Dermis blood vessel endothelial cell (primary cell): ENCODE measurements around the gene PGM5. TPM values are rescaled to one million over a fixed set of nuclear protein-coding genes. Genes with fewer than 3 reads are reported as not detected.
A peak's percentile ranks its signal among the peaks of the same experiment; 100 is the strongest.

ENCODE experiments used
- DNase-seq: peaks from one replicate; pipeline ENCODE4 v3.0.0; 2010
- total RNA-seq: library from RNA; depleted of rRNA; stranded (reverse); fragments of >200 nt; gene quantifications from 2 replicates; pipeline ENCODE4 v1.2.3, GENCODE V29; 2014

Gene PGM5
- total RNA-seq, 1 donor from 2014 or later = 110 TPM

DNA sequence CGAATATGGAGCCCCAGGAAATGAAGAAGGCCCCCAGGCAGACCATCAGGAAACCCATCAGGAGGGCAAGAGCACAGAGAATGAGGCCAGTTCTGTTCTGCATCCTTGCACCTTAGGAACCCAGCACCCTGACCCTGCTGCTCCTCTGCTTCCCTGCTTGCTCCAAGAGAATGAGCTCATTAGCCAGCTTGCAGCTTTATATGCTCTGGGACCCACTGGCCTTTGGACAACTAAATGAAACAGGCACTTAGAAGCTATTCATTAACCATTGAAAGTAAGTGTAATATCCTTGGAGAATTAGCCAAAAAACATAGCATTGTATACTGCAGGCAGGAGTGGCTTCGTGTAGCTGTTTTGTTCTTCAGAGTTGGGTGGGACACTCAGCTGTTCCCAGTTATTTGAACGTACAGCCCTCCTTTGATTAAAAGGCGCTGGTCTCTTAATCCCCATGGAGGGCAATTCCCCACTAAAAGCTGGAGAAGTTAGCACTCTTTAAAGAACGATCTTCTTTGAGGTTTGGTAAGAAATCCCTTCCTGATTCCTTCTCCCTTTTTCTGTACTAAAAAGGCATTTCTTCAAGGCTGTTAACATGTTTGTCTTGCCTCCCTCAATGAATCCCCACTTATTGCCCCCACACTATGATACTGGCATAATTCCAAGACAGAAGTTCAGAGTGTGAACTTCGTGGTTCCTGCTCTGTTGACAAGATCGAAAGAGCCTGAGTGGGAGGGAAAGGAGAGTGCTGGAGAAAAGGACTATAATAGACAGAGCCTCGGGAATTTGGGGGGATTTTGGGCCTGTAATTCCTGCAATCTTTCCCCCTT lies 184.5 kb downstream of the PGM5 start, which contains the start of gene TMEM252:
TMEM252 (minus strand) TSS at position 172 of the 824 bp plus-strand sequence; CDS start at position 103, 69 bp downstream.
- no peak for DNase-seq

DNA sequence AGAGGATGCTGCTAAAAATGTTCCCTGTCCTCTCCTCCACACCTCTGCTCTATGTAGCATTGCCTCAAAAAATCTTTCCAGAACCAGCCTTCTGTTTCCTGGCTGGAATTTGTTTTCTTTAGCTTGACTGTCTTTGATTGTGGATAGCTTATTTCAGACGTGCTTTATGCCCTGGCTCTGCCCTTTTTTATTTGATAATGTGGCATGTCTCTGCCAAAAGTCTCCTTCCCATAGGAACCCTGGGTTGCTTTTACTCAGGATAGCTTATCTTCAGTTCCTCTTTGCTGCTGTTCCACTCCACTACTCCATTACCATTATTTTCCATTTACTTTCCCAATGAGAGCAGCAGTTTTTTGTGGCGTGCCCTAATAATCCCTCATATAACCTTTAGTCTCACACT lies 185.2 kb downstream of the PGM5 start:
- no peak for DNase-seq

DNA sequence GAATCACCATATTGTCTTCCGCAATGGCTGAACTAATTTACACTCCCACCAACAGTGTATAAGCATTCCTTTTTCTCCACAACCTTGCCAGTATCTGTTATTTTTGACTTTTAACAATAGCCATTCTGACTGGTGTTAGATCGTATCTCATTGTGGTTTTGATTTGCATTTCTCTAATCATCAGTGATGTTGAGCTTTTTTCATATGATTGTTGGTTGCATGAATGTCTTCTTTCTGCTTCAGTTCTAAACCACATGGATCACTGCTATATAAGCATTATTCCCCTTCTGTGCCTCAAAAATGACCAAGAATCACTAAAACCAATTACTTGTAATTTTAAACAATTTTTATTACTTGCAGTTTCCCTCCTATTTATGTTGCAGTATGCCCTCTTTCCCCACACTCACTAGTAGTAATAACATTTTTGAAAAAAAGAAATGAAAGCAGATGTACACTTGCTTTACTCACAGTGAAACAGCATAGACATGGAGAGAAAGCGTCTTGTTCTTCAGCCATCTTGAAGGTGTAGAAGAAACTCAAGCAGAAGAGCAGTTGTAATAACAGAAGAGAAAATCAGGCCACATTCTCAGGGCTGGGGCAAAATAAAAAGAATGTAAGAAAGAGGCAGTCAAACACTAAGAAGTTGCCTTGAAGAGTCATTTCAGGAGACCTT lies 188.8 kb downstream of the PGM5 start:
- DNase-seq = no peak

DNA sequence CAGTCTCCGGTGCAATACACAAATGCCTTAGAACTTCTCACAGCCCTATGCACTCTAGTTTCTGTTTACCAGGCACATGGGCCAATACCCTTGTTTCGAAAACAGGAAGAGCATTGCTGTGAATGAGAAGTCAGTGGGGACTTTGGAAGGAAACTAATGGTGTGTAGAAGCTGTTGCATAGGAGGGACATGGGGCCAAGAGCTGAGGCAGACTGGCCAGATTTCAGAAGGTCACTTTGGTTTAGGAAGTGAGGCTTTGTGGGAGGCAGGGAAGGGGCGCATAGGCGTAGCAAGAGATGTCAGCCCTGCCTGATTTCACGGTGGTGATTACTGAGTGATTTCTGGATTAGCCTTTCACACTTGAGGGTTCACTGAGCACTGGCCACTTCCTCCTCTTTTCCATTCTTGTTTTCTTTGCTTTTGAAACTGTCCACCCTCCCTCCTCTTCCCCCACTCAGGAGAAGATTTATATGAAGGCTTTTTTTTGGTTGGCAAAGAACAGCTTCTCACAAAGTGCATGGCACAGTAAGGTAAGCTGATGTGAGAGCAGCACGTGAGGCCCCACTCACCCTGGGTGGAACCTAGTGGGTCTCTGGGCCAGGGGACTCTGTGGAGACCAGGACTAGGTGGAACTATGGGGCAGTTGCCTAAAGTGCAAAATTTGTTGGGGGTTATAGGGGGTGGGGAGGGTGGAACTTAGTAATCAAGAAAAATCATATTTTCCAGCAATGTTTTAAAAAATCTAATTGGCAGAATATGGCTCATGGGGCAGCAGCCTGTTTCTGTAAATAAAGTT lies 190.4 kb downstream of the PGM5 start:
- DNase-seq = no peak

DNA sequence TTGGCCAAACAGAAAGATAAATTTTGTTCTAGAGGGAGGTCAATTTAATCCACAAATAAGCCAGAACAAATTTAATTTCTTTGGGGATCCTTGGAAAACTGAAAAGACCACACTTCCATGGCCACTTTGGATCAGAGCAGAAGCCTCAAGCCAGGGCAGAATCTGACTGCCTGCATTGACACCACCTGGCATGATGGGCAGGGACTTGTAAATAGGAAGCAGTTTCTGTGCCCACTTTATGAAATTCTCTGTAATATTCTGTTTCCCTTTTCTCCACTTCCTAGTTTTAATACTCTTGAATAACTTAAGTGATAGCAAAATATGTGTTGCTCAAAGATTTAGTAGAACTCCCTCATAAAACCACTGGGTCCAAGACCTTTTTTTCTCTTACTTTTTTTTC lies 191.0 kb downstream of the PGM5 start:
- no peak for DNase-seq

DNA sequence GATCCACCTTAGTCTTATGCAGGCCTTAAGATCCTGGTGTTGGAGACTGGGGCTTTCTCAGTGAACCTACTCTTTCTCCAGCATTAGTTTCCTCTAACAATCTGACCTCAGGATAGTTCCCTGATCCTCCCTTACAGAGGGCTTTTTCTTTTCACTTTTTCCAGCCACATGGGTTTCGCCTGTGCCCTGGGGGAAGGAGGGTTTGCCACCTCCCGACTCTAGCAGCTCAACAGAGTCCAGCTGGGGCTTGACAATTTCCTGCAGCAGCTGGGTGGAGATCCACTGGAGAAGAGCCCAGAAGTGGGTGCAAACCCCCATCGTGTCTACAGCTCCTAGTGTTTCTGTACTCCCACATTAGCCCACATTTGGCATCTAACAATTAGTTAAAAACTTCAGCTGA lies 191.8 kb downstream of the PGM5 start:
- no peak for DNase-seq

DNA sequence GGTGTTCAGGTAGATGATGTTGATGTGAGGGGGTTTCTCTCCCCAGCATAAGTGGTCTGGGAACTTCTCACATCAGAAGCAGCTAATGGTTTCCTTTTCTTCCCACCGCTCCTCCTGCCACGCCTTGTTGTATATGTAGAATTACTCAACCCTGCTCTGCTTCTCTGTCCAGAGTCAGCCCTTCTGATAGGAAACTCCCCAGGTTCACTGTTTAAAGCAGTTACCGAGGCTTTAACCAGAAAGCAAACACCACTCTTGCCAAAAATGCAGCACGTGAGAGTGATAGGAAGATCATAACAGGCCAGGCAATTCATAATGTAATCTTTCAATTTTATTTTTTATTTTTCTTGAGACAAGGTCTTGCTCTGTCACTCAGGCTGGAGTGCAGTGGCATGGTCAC lies 194.8 kb downstream of the PGM5 start:
- no peak for DNase-seq

DNA sequence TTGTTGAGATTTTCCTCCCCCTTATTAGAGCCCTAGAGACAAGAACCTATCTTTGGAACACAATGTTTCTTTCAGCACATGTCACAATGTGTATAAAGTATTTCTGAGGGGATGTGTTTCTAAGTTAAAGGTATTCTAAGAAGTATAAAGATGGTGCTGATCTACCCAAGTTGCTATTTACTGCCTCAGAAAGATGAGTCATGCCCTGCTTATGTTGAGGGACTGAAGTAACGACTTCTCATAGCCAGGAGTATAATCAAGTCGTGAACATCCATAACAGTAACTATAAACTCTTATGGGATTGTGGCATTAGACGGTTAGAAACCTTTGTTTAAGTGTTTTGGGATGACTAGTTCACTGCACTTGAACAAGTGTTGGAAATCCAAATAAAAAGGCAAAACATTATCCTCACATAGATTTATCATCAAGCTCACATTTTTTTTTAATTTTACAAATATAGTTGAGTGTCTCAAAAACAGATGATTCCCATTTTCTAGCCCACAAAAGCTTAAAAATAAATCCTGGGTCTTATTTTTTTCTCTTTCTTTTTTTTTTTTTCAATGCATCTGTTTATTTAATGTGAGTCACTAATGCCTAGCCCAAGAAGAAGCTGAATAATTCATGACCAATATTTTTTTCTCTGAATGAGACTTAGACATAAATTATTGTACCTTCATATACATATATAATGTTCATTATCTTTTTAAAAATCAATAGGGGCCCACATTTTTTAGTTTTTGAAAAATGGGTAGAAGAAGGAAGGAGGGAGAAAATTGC lies 196.5 kb downstream of the PGM5 start:
- DNase-seq = no peak

DNA sequence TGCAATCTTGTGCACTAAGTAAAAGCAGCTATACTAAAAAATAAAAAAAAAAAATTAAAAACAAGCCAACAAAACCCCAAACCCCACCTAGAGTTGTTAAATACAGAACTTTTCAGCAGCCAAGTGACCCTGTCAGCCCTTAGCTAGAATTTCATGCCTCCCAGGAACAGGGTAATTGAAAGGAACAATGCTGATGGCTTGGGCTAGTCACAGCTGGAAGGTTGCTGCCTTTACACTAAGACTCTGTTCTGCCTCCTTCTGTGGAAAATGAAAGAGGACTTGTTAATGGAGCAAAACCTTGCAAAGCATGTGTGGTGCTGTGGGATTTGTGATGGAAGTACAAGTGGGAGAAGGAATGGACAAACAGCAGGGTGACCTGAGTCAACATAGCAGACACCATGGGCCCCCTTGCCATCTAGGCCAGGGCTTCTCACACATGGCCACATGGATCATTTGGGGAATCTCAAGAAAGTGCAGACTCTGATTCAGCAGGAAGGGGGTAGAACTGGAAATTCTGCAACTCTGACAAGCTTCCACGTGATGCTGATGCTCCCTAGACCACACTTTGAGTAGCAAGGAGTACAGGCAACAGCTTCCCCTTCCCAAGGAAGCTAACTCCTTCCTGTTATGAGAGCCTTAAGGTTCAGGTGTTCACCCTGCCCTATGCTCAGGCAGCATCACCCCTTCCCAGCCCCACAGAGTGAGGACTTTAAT lies 199.2 kb downstream of the PGM5 start:
- DNase-seq = no peak

DNA sequence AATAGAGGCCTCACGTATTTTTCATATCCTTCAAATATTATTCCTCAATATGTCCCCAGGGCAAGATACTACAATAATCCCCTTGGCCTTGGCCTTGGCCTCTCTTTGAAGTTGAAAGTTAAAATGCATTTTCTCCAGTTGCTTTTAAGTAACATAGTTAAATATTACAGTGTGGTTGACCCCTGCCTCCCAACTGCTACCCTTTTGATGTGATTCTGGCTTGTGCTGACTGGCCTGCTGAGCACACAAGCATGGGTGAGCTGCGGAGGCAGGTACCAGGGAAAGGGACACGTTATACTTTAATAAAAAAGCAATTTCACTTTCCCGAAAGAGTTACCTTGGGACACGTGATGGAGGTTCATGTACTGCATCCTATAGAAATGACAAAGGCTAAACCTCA lies 202.1 kb downstream of the PGM5 start:
- DNase-seq = no peak

DNA sequence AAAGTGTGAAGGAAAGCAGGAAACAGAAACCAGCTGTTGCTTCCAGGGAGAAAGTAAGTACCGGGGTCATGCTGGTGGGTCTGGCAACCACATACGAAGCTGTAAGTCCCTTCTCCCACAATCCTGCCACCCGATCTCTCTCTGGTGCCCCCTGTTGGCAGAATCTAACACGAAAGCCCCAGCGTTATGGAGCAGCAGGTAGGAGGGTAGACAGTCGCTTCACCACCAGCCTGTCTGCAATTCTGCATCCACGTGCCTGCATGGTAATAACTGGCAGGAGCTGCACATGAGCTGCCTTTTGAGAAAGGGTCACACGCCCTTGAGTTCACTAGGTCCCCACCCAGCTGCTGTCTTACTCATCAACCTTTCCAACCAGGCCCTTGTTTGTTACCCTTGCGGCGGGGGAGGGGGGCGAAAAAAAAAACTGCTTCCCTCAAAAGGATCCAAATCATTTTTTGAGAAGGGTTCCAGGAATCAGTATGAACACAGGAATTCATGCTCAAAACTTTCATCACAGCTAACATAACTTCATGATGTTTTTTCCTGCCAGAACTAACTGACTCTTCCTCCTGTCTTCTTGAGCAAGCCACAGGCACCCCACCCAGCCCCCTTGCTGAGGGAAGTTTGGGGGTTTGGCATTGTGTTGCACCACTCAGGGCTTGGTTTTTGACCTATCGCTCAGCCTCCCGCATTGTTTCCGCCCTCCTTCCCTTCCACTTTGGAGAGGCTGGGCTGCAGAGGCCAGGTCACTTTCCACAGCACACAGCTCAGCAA lies 203.8 kb downstream of the PGM5 start:
- DNase-seq = peak; percentile 44

DNA sequence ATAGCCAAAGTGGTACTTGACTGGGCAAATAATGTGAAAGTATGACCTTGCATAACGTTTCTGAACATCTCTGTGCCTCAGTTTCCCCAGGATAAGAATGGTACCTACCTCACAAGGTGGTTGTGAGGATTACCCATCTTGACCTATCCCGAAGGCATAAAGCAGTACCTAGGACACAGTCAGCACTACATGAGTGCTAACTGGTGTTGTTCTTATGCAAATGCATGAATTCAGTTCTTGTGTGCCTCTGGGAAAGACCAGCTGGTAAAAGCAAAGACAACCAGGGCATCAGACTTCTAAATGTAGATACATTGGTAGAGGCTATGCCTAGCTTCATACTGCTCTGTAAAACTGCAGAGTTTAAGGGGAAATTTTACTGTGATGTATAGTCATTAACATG lies 206.1 kb downstream of the PGM5 start:
- DNase-seq = no peak

DNA sequence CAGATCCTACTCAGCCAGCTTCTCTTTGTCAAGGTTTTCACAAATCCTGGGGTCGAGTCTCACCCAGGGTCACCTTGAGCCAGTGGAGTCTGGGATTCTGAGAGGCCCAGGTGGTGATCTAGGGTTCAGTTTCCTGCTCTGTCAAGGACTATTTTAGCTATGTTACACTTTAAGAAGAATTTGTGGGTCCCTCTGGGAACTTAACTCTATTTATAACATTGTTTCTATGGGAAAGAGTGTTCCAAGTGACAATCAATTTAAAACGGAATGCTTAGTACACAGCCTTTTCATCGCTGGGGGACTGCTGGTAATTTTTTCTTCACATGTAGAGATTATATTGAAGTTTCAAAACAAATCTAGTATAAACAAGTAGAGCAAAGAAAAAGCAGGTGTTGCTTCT lies 211.2 kb downstream of the PGM5 start:
- no peak for DNase-seq

DNA sequence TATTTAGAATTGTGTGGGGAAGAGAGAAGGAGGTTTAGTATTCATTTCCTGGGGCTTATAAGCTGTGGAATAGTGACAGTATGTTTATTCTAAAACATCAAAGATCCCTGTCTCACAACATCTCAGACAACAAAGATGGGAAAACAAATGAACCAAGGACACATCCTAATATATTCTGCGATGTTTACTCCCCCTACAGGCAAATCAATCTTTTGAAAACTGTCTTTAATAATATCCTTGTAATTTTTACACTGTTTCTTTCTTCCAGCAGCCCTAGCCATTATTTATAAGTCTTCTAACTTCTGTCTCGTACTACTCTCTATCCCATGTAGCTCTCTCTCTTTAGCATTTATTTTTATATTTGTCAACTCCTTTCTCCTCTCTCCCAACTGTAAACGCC lies 217.7 kb downstream of the PGM5 start:
- DNase-seq = no peak

DNA sequence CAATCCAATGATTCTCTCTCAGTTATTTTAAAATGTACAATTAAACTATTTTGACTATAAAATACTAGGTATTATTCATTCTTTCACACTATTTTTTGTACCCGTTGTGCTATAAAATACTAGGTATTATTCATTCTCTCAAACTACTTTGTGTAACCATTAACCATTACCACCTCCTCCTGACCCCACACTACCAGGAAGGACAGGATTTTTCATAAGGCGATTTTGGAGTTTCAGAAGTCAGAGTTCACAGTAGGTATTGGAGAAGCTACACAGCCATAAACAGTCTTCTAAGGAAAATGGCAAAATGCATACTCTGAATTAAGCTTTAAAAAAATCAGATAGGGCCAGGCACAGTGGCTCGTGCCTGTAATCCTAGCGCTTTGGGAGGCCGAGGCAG lies 219.4 kb downstream of the PGM5 start:
- no peak for DNase-seq

DNA sequence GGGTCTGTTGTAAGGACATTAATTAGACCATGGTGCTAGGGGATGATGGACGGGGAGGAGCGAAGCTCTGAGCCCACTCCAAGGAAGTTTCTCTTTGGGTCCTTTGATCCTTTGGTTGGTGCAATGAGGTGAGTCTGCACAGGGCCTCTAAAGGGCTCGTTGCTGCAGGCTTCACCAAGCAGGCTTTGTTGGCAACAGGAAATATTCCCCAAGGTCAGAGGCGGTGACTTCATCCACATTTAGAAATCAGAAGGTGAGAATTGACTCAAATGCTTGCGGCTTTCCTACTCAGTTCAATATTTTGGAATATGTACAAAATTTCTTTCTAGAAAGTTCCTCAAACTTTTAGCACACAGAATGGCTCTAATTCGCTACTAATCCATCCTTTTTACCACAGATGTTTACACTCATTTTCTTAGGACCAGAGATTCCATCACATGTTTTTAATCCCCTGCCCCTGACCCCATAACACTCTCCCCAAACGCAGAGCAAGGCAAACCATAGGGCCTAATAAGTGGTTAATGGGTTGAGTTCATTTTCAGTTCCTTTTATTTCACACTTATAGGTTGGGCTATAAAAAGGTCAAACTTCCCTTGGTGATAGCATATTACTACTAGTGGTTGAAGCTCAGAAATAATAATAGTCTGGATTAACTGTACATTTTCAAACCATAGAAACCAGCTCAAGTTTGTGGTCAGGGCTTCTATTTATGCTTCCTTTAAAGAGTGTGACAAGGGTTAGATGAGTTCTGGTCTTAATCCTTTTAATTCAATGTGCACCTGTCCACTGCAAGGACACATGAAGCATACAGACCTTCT lies 221.6 kb downstream of the PGM5 start:
- no peak for DNase-seq
